Putamen (tissue), 1 donor: ENCODE results near the gene ZNF273.

Experiments used
- DNase-seq: peaks from one replicate; pipeline ENCODE4 v3.0.0-alpha.2; 2016; ENCODE audit warnings: low spot score

The ZNF273 gene

DNA sequence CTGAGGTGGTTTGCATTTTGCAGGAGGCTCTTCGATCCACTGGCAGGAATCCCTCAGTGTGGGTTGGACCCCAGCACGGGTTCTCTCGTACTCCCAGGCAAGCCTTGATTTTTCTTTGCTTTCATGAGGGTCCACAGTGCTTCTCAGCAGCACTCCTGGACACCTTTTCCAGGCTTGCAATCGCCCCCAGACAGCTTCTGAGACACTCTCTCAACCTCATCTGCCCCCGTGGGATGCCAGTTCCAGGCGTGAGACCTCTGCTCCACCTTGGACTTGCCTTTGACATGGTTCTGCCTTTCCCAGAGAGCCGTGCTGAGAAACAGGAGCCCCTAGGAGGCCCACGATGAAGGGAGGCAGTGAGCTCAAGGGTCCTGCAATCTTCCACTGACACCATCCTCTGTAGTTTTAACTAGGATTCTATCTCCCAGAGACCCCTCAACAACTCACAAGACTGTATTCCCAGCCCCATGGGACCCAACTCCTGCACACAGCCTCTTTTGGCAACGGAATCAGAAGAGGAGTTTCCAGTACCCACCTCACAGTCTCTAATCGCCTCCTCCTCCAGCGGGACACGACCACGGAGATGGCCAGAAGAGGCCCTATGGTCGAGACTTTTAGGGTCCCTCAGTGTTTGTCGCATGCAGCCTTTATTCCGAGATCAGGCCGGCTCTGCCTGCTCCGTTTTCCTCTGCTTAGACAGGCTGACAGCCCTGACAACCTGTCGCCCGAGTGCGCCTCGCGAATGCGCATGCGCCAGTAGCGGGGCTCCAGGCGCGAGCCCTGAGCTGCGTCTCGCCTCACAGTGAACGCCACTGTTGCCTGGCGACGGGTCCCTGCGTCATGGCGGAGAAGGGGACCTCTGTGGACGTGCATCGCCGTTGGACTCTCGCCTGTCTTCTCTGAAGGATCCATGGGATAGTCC lies 26.0 kb upstream of the ZNF273 start:
- DNase-seq = peak; percentile 78

DNA sequence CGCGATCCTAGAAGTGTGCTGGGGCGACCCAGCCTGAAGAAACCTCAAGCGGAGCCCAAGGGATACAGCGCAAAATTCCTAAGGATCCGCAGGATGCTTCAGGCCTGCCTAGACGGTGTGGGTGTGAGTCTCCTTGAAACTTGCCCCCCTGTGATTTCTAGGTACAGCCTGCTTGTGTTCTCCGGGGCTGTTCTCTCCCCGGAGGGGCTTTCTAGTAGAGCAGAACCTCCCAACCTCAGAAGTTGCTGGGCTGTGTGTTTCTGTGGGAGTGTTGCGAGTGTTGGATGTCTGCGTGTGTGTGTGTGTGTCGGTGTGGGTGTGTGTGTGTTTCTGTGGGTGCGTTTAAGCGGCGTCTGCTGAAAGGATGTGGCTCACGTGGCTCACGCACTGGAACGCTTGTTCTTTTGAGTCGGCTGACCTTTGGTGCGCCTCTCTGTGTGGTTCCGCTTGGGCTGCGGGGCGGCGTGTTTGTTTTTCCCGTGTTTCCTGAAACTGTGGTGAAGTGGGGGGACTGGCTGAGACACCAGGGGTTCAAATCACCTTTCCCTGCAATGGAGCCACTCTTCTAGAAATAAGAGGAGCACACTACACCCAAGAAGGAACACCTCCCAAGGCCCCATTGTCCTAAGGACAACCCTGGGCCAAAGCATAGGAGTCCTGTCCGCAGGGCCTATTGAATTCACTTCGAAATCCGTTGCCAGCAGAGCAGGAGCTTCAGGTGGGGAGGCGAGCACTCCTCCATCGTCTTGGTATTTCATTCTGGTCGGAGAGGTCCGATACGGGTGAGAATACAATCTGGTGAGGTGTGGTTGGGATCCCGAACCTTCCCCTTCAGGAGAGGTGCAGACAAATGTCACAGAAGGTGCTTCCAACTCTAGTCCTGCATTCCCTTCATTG lies 25.1 kb upstream of the ZNF273 start:
- peak; percentile 45 for DNase-seq

- no peak for DNase-seq
These were observed 24.4 kb upstream of the ZNF273 start for GRCh38 chr7:64878684-64879083.

- no peak for DNase-seq
These were observed 23.9 kb upstream of the ZNF273 start for GRCh38 chr7:64879086-64879730.

DNA sequence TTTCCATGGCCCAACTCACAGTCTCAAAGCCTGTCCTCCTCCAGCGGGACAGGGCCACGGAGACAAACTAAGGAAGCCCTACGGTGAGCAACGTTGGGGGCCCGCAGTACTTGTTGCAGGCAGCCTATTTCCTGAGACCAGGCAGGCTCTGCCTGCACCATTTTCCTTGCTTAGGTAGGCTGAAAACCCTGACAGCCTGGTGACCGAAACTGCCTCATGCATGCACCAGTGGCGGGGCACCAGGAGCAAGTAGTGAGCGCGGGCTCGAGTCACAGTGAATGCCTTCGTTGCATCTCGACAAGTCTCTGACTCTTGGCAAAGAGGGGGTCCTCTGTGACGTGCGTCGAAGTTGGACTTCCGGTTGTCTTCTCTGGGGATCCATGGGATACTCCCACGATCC lies 23.3 kb upstream of the ZNF273 start:
- no peak for DNase-seq

- DNase-seq = no peak
These were observed 22.5 kb upstream of the ZNF273 start for GRCh38 chr7:64880322-64881297.

- DNase-seq = no peak
These were observed 21.4 kb upstream of the ZNF273 start for GRCh38 chr7:64881461-64882287.

DNA sequence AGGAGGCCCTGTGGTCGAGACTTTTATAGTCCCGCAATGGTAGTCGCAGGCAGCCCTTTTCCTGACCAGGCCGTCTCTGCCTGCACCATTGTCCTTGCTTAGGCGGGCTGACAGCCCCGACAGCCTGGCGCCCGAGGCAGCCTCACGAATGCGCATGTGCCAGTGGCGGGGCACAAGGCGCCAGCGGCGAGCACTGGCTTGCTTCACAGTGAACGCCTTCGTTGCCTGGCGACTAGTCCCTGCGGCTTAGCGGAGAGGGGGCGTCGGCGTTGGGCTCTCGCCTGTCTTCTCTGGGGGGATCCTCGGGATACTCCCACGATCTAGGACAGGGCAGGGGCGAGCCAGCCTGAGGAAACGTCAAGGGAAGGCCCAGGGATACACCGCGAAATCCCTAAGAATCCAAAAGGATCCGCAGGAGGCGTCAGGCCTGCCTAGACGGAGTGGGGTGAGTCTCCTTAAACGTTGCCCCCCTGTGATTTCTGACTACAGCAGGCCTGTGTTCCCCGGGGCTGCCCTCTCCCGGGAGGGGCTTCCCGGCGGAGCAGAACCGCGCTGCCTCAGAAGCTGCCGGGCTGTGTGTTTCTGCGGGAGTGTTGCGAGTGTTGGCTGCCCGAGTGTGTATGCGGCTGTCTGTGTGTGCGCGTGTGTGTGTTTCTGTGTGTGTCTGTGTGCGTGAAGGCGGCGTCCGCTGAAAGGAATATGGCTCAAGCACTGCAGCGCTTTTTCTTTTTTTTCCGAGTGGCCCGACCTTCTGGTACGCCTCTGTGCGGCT lies 20.5 kb upstream of the ZNF273 start:
- DNase-seq = peak; percentile 62

DNA sequence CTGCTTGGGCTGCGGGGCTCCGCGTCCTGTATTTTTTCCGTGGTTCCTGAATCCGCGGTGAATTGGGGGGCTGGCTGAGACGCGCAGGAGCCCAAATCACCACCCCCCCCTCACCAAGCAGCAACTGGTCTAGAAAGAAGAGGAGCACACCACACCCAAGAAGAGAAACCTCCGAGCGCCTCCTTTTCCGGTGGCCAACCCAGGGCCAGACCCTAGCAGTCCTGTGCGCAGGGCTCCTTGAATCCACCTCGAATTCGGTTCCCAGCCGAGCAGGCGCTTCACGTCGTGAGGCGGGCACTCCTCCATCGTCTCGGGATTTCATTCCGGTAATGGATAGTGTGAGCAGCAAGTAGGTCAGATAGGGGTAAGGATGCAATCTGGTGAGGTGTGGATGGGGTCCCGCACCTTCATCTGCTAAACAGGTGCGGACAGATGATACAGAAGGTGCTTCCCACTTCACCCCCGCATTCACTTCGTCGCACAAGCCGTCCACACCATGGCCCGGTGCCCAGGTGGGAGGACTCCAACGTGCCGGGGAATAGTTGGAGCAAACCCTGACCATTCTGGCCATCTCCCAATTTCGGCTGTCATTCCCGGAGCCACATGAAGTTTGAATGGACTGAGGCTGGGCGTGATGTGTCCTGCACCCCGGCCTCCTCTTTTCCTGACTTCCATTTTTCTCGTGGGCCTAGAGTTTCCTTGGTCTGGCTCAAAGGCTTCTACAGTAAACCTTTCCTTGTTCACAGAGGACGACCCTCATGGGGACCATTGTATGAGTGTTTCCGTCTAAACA lies 19.8 kb upstream of the ZNF273 start:
- no peak for DNase-seq

DNA sequence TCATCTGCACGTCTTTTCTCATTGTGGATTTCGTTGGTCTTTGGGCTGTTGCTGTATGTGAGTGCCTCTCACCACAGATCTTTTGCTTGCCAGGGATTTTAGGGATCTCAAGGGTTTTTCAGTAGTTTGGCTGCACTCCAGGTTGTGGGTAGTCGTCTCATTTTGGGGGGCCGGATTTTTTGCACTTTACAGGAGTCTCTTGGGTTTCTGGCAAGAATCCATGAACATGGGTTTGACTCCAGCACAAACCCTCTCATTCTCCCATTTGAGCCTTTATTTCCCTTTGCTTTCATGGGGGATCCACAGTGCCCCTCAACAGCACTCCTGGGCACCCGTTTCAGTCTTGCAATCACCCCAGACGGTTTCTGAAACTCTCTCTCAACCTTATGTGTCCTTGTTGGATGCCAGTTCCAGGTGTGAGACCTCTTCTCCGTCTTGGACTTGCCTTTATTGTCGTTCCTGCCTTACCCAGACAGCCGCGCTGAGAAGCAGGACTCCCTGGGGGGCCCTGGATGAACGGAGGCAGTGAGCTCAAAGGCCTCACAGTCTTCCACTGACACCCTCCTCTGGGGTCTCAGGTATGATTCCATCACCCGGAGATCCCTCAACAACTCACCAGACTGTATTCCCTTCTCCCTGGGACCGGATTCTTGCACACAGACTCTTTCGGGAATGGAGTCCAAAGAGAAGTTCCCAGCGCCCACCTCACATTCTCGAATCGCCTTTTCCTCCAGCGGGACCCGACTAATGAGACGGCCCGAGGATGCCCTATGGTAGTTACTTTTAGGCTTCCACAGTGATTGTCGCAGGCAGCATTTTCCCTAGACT lies 18.8 kb upstream of the ZNF273 start:
- no peak for DNase-seq

- no peak for DNase-seq
These were observed 18.1 kb upstream of the ZNF273 start for GRCh38 chr7:64884913-64885370.

DNA sequence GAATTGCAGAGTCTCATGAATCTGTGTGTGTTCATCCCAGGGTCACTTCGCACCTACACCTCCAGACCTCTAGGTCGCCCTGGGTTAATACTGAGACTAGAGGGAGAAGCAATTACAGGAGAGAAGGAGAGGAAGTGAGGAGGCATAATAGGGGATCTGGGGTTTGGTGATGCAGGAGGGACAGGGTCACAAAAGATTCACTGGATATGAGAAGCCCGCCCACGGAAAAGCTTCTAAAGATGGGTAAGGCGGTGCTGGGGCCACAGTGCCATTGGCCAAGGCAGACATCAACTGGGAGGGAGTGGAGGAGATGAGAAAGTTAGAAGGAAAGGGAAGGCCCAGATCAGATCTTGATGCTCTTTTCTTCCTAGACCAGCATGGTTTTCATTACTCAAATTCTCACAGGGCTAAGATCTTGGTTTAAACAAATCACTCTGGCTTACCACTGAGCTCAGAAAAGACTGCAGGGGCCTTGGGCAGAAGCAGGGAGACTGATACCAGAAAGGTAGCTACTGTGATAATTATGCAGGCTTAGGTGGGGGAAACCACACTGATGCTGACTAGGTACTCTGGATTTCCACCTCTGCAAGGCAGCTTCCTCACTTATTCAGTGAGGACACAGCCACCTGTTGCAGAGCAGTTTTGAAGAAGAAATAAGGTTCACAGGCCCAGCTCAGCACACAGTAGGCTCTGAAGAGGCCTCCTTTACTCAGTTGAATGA lies 17.4 kb upstream of the ZNF273 start:
- no peak for DNase-seq

DNA sequence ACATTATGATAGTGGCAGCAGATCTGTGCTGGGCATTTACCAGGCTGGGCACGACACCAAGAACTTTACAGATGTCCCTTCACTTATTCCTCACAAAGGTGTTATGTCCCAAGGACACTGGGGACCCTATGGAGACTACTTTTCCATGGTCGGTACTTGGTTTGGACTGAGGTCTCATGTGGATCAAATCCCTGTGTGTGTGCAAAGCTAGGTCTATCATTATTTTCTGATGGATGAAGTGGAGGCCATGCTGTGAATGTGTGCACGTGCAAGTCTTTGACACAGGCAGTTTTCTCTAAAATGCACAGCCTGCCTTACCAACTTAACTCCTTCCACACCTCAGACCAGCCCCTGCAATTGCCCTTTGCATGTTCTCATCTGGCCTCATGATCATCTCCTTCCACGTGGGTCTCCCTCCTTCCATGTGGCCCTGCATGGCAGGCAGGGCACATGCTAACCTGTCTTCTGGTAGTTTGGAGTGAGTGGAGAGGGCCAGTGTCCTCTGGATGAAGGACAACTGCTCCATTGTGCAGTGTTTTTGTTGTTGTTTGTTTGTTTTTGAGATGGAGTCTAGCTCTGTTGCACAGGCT lies 16.0 kb upstream of the ZNF273 start:
- no peak for DNase-seq

DNA sequence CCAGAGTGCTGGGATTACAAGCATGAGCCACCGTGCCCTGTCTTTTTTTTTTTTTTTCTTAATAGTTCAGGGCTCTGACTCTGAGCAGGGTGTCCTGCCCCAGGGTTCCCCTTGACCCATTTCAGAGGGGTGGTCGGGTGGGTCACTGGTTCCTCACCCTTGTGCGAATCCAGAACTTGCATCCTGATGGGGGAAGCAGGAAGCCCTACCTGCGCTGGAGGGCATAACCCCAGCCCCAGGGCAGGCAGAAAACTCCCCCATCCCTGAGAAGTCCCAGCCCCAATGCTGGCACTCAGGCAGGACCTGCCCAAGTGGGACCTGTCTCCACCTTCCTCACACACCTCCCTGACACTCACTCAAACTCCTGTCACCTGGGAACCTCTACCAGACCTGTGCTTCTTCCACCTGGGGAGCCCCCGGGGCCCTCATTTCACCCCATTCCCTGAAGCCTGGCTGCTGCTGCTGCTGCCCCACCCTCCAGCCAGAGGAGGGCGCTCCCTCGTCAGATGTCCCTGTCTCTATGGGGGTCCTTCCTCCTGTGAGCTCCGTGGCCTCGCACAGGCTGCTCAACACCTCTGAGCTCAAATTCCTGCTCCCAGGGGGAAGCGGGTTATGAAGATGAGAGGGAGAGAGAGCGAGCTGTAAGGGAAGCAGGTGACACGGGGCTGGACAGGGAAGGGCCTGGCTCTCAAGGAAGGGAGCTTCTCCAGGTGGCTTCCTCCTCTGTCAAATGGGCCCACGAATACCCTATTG lies 15.1 kb upstream of the ZNF273 start:
- no peak for DNase-seq

DNA sequence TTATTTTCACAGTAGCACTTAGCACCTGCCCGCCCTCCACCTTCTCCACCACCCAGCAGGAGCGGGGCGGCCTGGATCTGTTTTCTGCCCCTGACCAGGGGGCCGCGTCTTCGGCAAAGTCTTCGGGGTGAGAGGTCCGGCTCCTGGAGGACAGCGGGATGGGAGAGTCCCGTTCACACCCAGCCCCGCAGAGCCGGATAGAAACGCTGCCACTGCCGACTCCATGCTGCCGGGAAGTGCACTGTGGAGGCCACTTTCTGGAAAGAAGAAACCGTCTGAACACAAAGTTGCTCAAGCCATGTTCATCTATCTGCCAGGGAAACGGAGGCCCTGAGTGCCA lies 14.5 kb upstream of the ZNF273 start:
- DNase-seq = no peak
